Measurements from ENCODE around the gene BMERB1. TPM values are rescaled to one million over a fixed set of nuclear protein-coding genes. Genes with fewer than 3 reads are reported as not detected.

Gene BMERB1
- 22.5 and 47.7 TPM in 2 replicates for total RNA-seq

GRCh38 chr16:15434425-15435215 lies at the start of gene BMERB1:
Gene BMERB1 (plus strand): TSS chr16:15434588. CDS start chr16:15434654, 66 bp downstream.

GRCh38 chr16:15395631-15396508 lies 38.5 kb upstream of the BMERB1 start, which contains the start of gene MPV17L:
Gene MPV17L (plus strand): TSS chr16:15395754. CDS start chr16:15395898, 144 bp downstream.

Other genes with a start within 250 kb of the BMERB1 start
- gene NPIPA5, start 56.3 kb upstream of the BMERB1 start, total RNA-seq: 0.52 TPM in 1 of 2 replicates, not detected in the other
- gene MPV17L, start 38.8 kb upstream of the BMERB1 start, total RNA-seq: 0.26 TPM in 1 of 2 replicates, not detected in the other
- gene MARF1, start 208.6 kb downstream of the BMERB1 start, total RNA-seq: 9.7 and 19.5 TPM in 2 replicates
- gene NDE1, start 215.7 kb downstream of the BMERB1 start, total RNA-seq: 34.5 TPM in 2 replicates

All from epithelial cell of alveolus of lung (primary cell).